ENCODE data around the gene MSANTD3. TPM values are rescaled to one million over a fixed set of nuclear protein-coding genes. Genes with fewer than 3 reads are reported as not detected.

The MSANTD3 gene
- total and polyA plus RNA-seq, 2 of the 13 experiments (the other 11 are each of a cell fraction or from before 2014, with no cell fraction given), result 10.1 to 19.2 TPM

DNA sequence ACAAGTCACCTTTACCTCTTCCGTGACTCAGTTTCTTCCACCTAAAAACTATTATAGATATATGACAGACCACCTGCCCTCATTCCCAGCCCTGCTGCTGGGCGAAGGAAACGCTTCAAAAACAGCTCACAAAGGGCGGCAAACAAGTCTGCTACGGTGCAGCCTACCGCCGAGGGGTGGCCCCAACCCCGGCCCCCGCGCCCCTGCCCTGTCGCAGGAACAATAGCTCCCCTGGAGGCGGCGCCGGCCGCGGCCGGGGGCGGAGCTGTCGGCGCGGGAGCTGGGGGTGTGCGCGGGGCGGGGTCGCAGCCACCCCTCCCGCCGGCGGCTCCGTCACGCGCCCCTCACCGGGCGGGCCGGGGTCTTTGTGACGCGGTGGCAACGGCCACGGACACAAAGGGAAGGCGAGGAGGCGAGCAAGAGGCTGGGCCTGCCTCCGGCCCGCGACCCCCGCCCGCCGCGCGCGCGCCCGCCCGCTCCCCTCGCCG is 45.9 kb downstream of the MSANTD3 start, which contains the start of gene TMEFF1 (continued):
- TF ChIP-seq ZBTB21 (CRISPR knock-in tag; IDR thresholded peaks at IDR 0.05) (no peak), HOXA3 (CRISPR knock-in tag; IDR thresholded peaks at IDR 0.05) (peak; percentile 15; the same call in 1 of the 2 replicates), HMGA1 (CRISPR knock-in tag; conservative IDR thresholded peaks at IDR 0.05) (no peak), ZSCAN25 (CRISPR knock-in tag; IDR thresholded peaks at IDR 0.05) (no peak), MTF2 (CRISPR knock-in tag; IDR thresholded peaks at IDR 0.05; ENCODE audit: borderline replicate concordance) (no peak), RELA (CRISPR knock-in tag; IDR thresholded peaks at IDR 0.05) (no peak), FOXA1 (IDR thresholded peaks at IDR 0.05) (no peak), FOXA1 (CRISPR knock-in tag; IDR thresholded peaks at IDR 0.05) (no peak), ZNF235 (CRISPR knock-in tag; IDR thresholded peaks at IDR 0.05; ENCODE audit: borderline replicate concordance) (no peak), ZMAT3 (CRISPR knock-in tag; conservative IDR thresholded peaks at IDR 0.05) (no peak), NFYC (CRISPR knock-in tag; IDR thresholded peaks at IDR 0.05) (no peak), ZNF75D (CRISPR knock-in tag; IDR thresholded peaks at IDR 0.05; ENCODE audit: borderline replicate concordance) (no peak), CREB1 (IDR thresholded peaks at IDR 0.05) (no peak), CREB1 (CRISPR knock-in tag; IDR thresholded peaks at IDR 0.05) (no peak), YEATS4 (CRISPR knock-in tag; IDR thresholded peaks at IDR 0.05; ENCODE audit: borderline replicate concordance) (no peak)
- TF ChIP-seq, protein P1, sequence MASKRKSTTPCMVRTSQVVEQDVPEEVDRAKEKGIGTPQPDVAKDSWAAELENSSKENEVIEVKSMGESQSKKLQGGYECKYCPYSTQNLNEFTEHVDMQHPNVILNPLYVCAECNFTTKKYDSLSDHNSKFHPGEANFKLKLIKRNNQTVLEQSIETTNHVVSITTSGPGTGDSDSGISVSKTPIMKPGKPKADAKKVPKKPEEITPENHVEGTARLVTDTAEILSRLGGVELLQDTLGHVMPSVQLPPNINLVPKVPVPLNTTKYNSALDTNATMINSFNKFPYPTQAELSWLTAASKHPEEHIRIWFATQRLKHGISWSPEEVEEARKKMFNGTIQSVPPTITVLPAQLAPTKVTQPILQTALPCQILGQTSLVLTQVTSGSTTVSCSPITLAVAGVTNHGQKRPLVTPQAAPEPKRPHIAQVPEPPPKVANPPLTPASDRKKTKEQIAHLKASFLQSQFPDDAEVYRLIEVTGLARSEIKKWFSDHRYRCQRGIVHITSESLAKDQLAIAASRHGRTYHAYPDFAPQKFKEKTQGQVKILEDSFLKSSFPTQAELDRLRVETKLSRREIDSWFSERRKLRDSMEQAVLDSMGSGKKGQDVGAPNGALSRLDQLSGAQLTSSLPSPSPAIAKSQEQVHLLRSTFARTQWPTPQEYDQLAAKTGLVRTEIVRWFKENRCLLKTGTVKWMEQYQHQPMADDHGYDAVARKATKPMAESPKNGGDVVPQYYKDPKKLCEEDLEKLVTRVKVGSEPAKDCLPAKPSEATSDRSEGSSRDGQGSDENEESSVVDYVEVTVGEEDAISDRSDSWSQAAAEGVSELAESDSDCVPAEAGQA (IDR thresholded peaks at IDR 0.05; ENCODE audit: low read depth), result no peak
- TF ChIP-seq, protein P1 (CRISPR knock-in tag; IDR thresholded peaks at IDR 0.05; ENCODE audit: borderline replicate concordance), result no peak
- TF ChIP-seq, protein P2, sequence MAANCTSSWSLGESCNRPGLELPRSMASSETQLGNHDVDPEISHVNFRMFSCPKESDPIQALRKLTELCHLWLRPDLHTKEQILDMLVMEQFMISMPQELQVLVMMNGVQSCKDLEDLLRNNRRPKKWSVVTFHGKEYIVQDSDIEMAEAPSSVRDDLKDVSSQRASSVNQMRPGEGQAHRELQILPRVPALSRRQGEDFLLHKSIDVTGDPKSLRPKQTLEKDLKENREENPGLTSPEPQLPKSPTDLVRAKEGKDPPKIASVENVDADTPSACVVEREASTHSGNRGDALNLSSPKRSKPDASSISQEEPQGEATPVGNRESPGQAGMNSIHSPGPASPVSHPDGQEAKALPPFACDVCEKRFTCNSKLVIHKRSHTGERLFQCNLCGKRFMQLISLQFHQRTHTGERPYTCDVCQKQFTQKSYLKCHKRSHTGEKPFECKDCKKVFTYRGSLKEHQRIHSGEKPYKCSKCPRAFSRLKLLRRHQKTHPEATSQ (CRISPR knock-in tag; IDR thresholded peaks at IDR 0.05; ENCODE audit: borderline replicate concordance), result no peak
- TF ChIP-seq, protein P3, sequence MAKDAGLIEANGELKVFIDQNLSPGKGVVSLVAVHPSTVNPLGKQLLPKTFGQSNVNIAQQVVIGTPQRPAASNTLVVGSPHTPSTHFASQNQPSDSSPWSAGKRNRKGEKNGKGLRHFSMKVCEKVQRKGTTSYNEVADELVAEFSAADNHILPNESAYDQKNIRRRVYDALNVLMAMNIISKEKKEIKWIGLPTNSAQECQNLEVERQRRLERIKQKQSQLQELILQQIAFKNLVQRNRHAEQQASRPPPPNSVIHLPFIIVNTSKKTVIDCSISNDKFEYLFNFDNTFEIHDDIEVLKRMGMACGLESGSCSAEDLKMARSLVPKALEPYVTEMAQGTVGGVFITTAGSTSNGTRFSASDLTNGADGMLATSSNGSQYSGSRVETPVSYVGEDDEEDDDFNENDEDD (CRISPR knock-in tag; IDR thresholded peaks at IDR 0.05; ENCODE audit: borderline replicate concordance), result peak; percentile 50; the same call in 1 of the 2 replicates
- TF ChIP-seq, protein P4, sequence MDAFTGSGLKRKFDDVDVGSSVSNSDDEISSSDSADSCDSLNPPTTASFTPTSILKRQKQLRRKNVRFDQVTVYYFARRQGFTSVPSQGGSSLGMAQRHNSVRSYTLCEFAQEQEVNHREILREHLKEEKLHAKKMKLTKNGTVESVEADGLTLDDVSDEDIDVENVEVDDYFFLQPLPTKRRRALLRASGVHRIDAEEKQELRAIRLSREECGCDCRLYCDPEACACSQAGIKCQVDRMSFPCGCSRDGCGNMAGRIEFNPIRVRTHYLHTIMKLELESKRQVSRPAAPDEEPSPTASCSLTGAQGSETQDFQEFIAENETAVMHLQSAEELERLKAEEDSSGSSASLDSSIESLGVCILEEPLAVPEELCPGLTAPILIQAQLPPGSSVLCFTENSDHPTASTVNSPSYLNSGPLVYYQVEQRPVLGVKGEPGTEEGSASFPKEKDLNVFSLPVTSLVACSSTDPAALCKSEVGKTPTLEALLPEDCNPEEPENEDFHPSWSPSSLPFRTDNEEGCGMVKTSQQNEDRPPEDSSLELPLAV (CRISPR knock-in tag; conservative IDR thresholded peaks at IDR 0.05; ENCODE audit: low read depth), result no peak
